DOHH2 (cell line): ENCODE data around the gene RAC3.

ENCODE experiments used
- H3F3A ChIP-seq: fragments of 200-600 bp; sonication (generic), shearing (Covaris generic); 2 replicates; pipeline ENCODE4 v1.6.0; 2016; ENCODE audit warnings: antibody characterized with exemption, mild to moderate bottlenecking; ENCODE audit not compliant: control insufficient read depth, insufficient read depth
- H3K27ac ChIP-seq: fragments of 200-600 bp; sonication (generic); 2 replicates; pipeline ENCODE4 v1.5.1; 2014; ENCODE audit warnings: low read depth, mild to moderate bottlenecking, low read length, moderate library complexity
- H3K27me3 ChIP-seq: fragments of 200-600 bp; sonication (generic); 2 replicates; pipeline ENCODE4 v1.6.1; 2014; ENCODE audit warnings: mild to moderate bottlenecking, low read length, mixed read lengths; ENCODE audit not compliant: control insufficient read depth
- H3K36me3 ChIP-seq: fragments of 200-600 bp; sonication (generic); 2 replicates; pipeline ENCODE4 v1.6.1; 2014; ENCODE audit warnings: mild to moderate bottlenecking, low read length, moderate library complexity, mixed read lengths; ENCODE audit not compliant: control insufficient read depth
- H3K4me1 ChIP-seq: fragments of 200-600 bp; sonication (generic); 2 replicates; pipeline ENCODE4 v1.6.1; 2014; ENCODE audit warnings: mild to moderate bottlenecking, low read length, mixed read lengths; ENCODE audit not compliant: control insufficient read depth
- H3K4me2 ChIP-seq: fragments of 200-600 bp; sonication (generic); 2 replicates; pipeline ENCODE4 v1.6.0; 2014; ENCODE audit warnings: mild to moderate bottlenecking, low read length, moderate library complexity
- H3K4me3 ChIP-seq: fragments of 200-600 bp; sonication (generic); 2 replicates; pipeline ENCODE4 v1.5.1; 2014; ENCODE audit warnings: mild to moderate bottlenecking, low read length, mixed read lengths
- H3K79me2 ChIP-seq: fragments of 200-600 bp; sonication (generic); 2 replicates; pipeline ENCODE4 v1.6.1; 2014; ENCODE audit warnings: mild to moderate bottlenecking, low read length, mixed read lengths; ENCODE audit not compliant: control insufficient read depth
- H3K9me2 ChIP-seq: fragments of 200-600 bp; sonication (generic); replicated peaks from 2 replicates; pipeline ENCODE4 v1.6.1; 2014; ENCODE audit warnings: mild to moderate bottlenecking, low read length, mixed read lengths; ENCODE audit not compliant: control insufficient read depth
- H3K9me3 ChIP-seq: fragments of 200-600 bp; sonication (generic); 2 replicates; pipeline ENCODE4 v1.6.1; 2014; ENCODE audit warnings: antibody characterized with exemption, low read length, mixed read lengths; ENCODE audit not compliant: control insufficient read depth, insufficient read depth
- H4K20me1 ChIP-seq: fragments of 200-600 bp; sonication (generic); 2 replicates; pipeline ENCODE4 v1.6.0; 2014; ENCODE audit warnings: low read depth, mild to moderate bottlenecking, antibody characterized with exemption, low read length, moderate library complexity; ENCODE audit not compliant: control insufficient read depth, insufficient read depth
- EZH2phosphoT487 ChIP-seq: fragments of 200-600 bp; sonication (generic); IDR thresholded peaks from 2 replicates; pipeline ENCODE4 v1.6.1; 2017; ENCODE audit warnings: borderline replicate concordance, mild to moderate bottlenecking, antibody characterized with exemption, low read length, moderate library complexity, mixed read lengths
- TF ChIP-seq, protein P1 (sequence below): fragments of 200-600 bp; sonication (generic); IDR thresholded peaks from one replicate; pipeline ENCODE4 v1.5.1; 2014; ENCODE audit warnings: antibody characterized with exemption, mild to moderate bottlenecking, low read depth, low read length; ENCODE audit not compliant: poor library complexity, severe bottlenecking

Gene RAC3

DNA sequence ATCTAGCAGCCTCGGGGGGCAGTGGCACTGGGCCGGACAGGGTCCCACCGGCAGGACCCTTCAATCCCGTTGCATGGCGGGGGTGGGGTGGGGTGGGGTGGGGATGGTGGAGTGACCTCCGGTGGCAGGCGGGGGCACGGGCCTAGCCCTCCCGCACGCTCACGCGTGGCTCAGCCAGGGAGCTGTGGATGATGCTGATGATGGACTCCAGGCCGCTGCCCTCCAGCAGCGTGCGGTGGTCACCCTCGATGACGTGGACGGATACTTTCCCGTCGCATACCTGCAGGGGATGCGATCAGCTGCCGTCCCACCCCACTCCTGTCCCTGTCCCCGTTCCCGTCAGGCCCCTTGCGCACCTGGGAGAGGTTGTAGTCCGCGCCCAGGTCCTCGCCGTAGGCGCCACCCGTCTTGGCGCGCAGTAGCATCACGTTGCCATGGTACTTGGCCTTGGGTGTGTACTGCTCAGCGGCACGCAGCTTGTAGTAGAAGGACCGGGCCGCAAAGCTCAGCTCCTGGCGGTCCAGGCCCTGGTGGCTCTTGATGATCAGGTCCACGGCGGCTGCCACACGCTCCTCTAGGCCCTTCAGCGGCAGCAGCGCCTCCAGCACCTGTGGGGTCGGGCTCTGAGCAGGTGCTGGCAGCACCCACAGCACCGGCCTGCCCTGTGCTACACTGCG, 47.7 kb downstream of the RAC3 start:
- H3K4me1 ChIP-seq: peaks cover 17% of the 10 kb centered on the region
- H3K4me2 ChIP-seq: no peak overlapping the region
- no peak overlapping the region for H3K4me3 ChIP-seq
- H3K79me2 ChIP-seq: no peaks in the 10 kb centered on the region
- H3K9me3 ChIP-seq: no peaks in the 10 kb centered on the region
- H3K9me2 ChIP-seq: no peaks in the 10 kb centered on the region
- peaks cover 14% of the 10 kb centered on the region for H3F3A ChIP-seq
- H4K20me1 ChIP-seq: peaks cover 3% of the 10 kb centered on the region; the same call in 1 of the 2 replicates
- H3K27ac ChIP-seq: no peak overlapping the region
- TF ChIP-seq, protein P1, sequence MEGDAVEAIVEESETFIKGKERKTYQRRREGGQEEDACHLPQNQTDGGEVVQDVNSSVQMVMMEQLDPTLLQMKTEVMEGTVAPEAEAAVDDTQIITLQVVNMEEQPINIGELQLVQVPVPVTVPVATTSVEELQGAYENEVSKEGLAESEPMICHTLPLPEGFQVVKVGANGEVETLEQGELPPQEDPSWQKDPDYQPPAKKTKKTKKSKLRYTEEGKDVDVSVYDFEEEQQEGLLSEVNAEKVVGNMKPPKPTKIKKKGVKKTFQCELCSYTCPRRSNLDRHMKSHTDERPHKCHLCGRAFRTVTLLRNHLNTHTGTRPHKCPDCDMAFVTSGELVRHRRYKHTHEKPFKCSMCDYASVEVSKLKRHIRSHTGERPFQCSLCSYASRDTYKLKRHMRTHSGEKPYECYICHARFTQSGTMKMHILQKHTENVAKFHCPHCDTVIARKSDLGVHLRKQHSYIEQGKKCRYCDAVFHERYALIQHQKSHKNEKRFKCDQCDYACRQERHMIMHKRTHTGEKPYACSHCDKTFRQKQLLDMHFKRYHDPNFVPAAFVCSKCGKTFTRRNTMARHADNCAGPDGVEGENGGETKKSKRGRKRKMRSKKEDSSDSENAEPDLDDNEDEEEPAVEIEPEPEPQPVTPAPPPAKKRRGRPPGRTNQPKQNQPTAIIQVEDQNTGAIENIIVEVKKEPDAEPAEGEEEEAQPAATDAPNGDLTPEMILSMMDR: no peak
- no peak for TF ChIP-seq EZH2phosphoT487
- H3K27me3 ChIP-seq: peaks cover 3% of the 10 kb centered on the region; the same call in 1 of the 2 replicates
- peaks cover 60% of the 10 kb centered on the region for H3K36me3 ChIP-seq

DNA sequence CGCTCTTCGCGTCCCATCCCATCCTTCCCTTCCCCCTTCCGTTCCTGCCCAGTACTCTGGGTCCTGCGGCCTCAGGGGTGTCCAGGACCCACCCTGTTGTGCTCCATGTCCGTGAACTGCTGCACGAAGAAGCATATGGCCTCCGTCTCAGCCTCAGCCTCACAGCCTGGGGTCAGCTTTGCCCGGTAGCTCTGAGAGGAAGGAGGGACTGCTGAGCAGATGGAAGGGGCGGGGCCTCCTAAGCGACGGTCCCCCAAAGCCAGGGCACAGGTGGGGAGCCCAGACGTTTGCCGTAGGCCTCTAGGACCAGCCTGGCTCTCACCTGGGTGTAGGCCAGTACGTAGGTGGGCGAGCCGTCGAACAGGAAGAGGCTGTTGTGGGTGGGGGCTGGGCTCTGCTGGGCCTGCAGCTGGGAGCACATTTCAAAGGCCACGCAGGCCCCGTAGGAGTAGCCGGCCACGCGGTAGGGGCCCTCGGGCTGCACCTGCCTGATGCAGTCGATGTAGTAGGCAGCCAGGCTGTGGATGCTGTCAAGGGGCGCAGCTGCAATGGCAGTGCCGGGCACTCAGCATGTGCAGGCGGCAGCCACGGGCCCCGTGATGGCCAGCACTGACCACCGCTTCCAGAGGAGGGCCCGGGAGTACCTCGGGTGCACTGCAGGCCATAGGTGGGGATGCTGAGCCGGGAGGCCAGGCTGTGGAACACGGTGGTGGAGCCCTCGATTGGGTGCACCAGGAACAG, 48.7 kb downstream of the RAC3 start:
- H3K27me3 ChIP-seq: no peaks in the 10 kb centered on the region
- peaks cover 3% of the 10 kb centered on the region; the same call in 1 of the 2 replicates for H4K20me1 ChIP-seq
- peaks cover 10% of the 10 kb centered on the region for H3F3A ChIP-seq
- H3K4me1 ChIP-seq: peaks cover 15% of the 10 kb centered on the region
- H3K4me2 ChIP-seq: no peak overlapping the region
- TF ChIP-seq, protein P1: no peak
- no peak for TF ChIP-seq EZH2phosphoT487
- H3K36me3 ChIP-seq: peaks cover 71% of the 10 kb centered on the region
- H3K9me3 ChIP-seq: no peaks in the 10 kb centered on the region
- H3K27ac ChIP-seq: no peak overlapping the region
- H3K9me2 ChIP-seq: no peaks in the 10 kb centered on the region
- H3K79me2 ChIP-seq: no peaks in the 10 kb centered on the region
- H3K4me3 ChIP-seq: no peak overlapping the region

DNA sequence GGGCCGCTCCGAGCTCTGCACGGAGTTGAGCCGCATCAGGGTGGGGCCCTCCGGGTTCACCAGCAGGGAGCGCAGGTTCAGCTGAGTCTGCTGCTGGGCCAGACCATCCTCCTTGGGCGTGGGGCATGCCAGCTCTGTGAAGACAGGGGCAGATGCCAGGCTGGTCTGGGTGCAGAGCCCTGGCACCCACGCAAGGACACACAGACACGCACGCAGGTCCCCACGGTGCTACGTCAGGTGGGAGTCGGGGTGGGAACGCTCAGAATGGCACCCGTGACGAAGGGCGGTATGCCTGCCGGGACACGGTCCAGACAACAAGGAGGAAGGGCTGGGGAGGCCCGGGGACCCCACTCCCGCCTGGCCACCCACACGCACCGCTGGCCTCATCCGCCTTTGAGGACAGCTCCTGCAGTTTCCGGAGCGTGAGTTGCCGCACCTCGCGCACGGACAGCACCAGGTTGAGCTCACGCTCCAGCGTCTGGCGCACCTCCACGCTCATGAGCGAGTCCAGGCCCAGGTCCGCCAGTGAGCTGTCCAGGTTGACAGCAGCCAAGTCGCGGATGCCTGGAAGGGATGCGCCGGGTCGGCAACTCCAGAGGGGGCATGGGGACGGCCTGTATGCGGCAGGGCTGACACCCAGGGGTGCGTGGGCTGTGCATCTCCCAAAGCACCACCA, 49.4 kb downstream of the RAC3 start:
- H3F3A ChIP-seq: peaks cover 10% of the 10 kb centered on the region
- H4K20me1 ChIP-seq: peaks cover 3% of the 10 kb centered on the region; the same call in 1 of the 2 replicates
- H3K36me3 ChIP-seq: peaks cover 78% of the 10 kb centered on the region
- H3K27ac ChIP-seq: no peak overlapping the region
- no peak overlapping the region for H3K4me3 ChIP-seq
- H3K4me2 ChIP-seq: no peak overlapping the region
- peaks cover 8% of the 10 kb centered on the region for H3K4me1 ChIP-seq
- no peaks in the 10 kb centered on the region for H3K79me2 ChIP-seq
- no peaks in the 10 kb centered on the region for H3K9me2 ChIP-seq
- TF ChIP-seq, protein P1: no peak
- no peaks in the 10 kb centered on the region for H3K9me3 ChIP-seq
- H3K27me3 ChIP-seq: no peaks in the 10 kb centered on the region
